ENCODE measurements around the gene INAVA.
"Not testable (repeated sequence)": the region's sequence is repeated elsewhere in the genome, so short reads cannot be mapped to it uniquely, and the experiment has no call there.

INAVA gene

GRCh38 chr1:200921571-200922110, 26.9 kb downstream of the INAVA start:
- no peak for DNase-seq (ENCODE audit: low read depth)

- DNase-seq (ENCODE audit: low read depth) = no peak
Measured at GRCh38 chr1:200922406-200922805, 27.7 kb downstream of the INAVA start.

GRCh38 chr1:200923601-200924000, 28.9 kb downstream of the INAVA start:
- no peak for DNase-seq (ENCODE audit: low read depth)

GRCh38 chr1:200925831-200926230, 31.1 kb downstream of the INAVA start:
- DNase-seq (ENCODE audit: low read depth) = no peak

- no peak for DNase-seq (ENCODE audit: low read depth)
Measured at GRCh38 chr1:200929530-200930278, 35.0 kb downstream of the INAVA start.

GRCh38 chr1:200930285-200930684, 35.6 kb downstream of the INAVA start:
- DNase-seq (ENCODE audit: low read depth) = not testable (repeated sequence)

- DNase-seq (ENCODE audit: low read depth) = no peak
Measured at GRCh38 chr1:200931776-200932175, 37.1 kb downstream of the INAVA start.

- no peak for DNase-seq (ENCODE audit: low read depth)
Measured at GRCh38 chr1:200934676-200935245, 40.1 kb downstream of the INAVA start.

- DNase-seq (ENCODE audit: low read depth) = not testable (repeated sequence)
Measured at GRCh38 chr1:200935286-200935962, 40.7 kb downstream of the INAVA start.

GRCh38 chr1:200938955-200939354, 44.3 kb downstream of the INAVA start:
- no peak for DNase-seq (ENCODE audit: low read depth)

GRCh38 chr1:200945111-200945510, 50.4 kb downstream of the INAVA start:
- no peak for DNase-seq (ENCODE audit: low read depth)

- no peak for DNase-seq (ENCODE audit: low read depth)
Measured at GRCh38 chr1:200947059-200947566, 52.4 kb downstream of the INAVA start.

- DNase-seq (ENCODE audit: low read depth) = no peak
Measured at GRCh38 chr1:200949626-200950025, 54.9 kb downstream of the INAVA start.

GRCh38 chr1:200951016-200951415, 56.3 kb downstream of the INAVA start:
- DNase-seq (ENCODE audit: low read depth) = no peak

- no peak for DNase-seq (ENCODE audit: low read depth)
Measured at GRCh38 chr1:200954434-200954833, 59.7 kb downstream of the INAVA start.

GRCh38 chr1:200958597-200958996, 63.9 kb downstream of the INAVA start:
- no peak for DNase-seq (ENCODE audit: low read depth)

- DNase-seq (ENCODE audit: low read depth) = no peak
Measured at GRCh38 chr1:200959411-200959921, 64.8 kb downstream of the INAVA start.

GRCh38 chr1:200960236-200960947, 65.7 kb downstream of the INAVA start:
- no peak for DNase-seq (ENCODE audit: low read depth)

GRCh38 chr1:200960948-200961340, 66.2 kb downstream of the INAVA start:
- no peak for DNase-seq (ENCODE audit: low read depth)

GRCh38 chr1:200962151-200962550, 67.5 kb downstream of the INAVA start:
- not testable (repeated sequence) for DNase-seq (ENCODE audit: low read depth)

GRCh38 chr1:200962631-200963030, 67.9 kb downstream of the INAVA start:
- DNase-seq (ENCODE audit: low read depth) = no peak

GRCh38 chr1:200963076-200963475, 68.4 kb downstream of the INAVA start:
- DNase-seq (ENCODE audit: low read depth) = no peak
